HepG2 (cell line): ENCODE measurements around the gene FOXA1. TPM values are rescaled to one million over a fixed set of nuclear protein-coding genes. Genes with fewer than 3 reads are reported as not detected.

Experiments
- ATAC-seq: fragments of 200-7000 bp; cut with Tn5 transposase; 3 replicates; pipeline ENCODE4 v1.9.1; 2020; ENCODE audit warnings: mild to moderate bottlenecking, moderate library complexity
- BruUV-seq: library from RNA; stranded (reverse); fragments of 400-500 nt; replicated peaks from 2 replicates; lab custom pipeline; 2021; lab: Mats Ljungman, UMichigan
- CTCF ChIA-PET: fragments of 300-600 bp; formaldehyde crosslinking; extraction: SDS; loops from one replicate; lab custom pipeline; 2021; ENCODE audit warnings: low total read pairs, inconsistent platforms, low intra/inter-chr PET ratio; lab: Yijun Ruan, JAX
- POLR2A ChIA-PET: fragments of 350-600 bp; sonication (Branson Sonifier 250); formaldehyde crosslinking; loops from one replicate; lab custom pipeline; 2020; ENCODE audit warnings: antibody characterized with exemption, inconsistent platforms; lab: Yijun Ruan, JAX
- DNase-seq: peaks from one replicate; pipeline ENCODE4 v3.0.0-alpha.2; 2015; ENCODE audit warnings: low spot score
- FAIRE-seq: peaks from 3 replicates; lab custom pipeline; 2011; peaks lifted over from hg19 to GRCh38; lab: Jason Lieb, UNC
- H2AFZ ChIP-seq: one replicate; pipeline ENCODE4 v1.6.1; 2011; ENCODE audit warnings: low read length, inconsistent platforms
- H3K27ac ChIP-seq: fragments of 300-600 bp; 3 replicates; pipeline ENCODE4 v1.8.0; 2011; ENCODE audit warnings: mixed run types, mild to moderate bottlenecking, mixed read lengths, low read length, inconsistent platforms; ENCODE audit not compliant: insufficient read depth; ENCODE audit errors: extremely low read length
- H3K27me3 ChIP-seq, 2 experiments: fragments of 200-600 bp in 1 of 2; 2 replicates in 1 of 2; 3 replicates in 1 of 2; pipeline versions ENCODE4 v1.6.0 to v1.8.0; 2011; ENCODE audit warnings: low read length in 2 of 2, mild to moderate bottlenecking in 2 of 2, moderate library complexity in 2 of 2, inconsistent platforms in 1 of 2; ENCODE audit not compliant: insufficient read depth in 2 of 2, control insufficient read depth in 1 of 2
- H3K36me3 ChIP-seq, 2 experiments: fragments of 200-600 bp in 1 of 2; replicated peaks in 1 of 2; 2 replicates in 1 of 2; 3 replicates in 1 of 2; pipeline versions ENCODE4 v1.5.1 to v1.8.0; 2011; ENCODE audit warnings: low read length in 2 of 2, inconsistent platforms in 1 of 2; ENCODE audit not compliant: insufficient read depth in 2 of 2, control insufficient read depth in 1 of 2
- H3K4me1 ChIP-seq: 2 replicates; pipeline ENCODE4 v1.5.1; 2012; ENCODE audit warnings: low read length, inconsistent platforms; ENCODE audit not compliant: insufficient read depth
- H3K4me2 ChIP-seq: 2 replicates; pipeline ENCODE4 v1.6.0; 2011; ENCODE audit warnings: low read depth, low read length, inconsistent platforms
- H3K4me3 ChIP-seq, 3 experiments: fragments of 200-600 bp in 1 of 3; sonication (generic), shearing (Covaris generic) in 1 of 3; replicated peaks in 1 of 3; 2 replicates each; pipeline ENCODE4 v1.5.1; 2011 to 2016; ENCODE audit warnings: low read length in 3 of 3, inconsistent platforms in 2 of 3, low read depth in 2 of 3, mild to moderate bottlenecking in 2 of 3, control low read depth in 1 of 3, mixed read lengths in 1 of 3; ENCODE audit not compliant: insufficient read depth in 1 of 3
- H3K79me2 ChIP-seq: one replicate; pipeline ENCODE4 v1.6.1; 2011; ENCODE audit warnings: low read length, inconsistent platforms; ENCODE audit not compliant: insufficient read depth
- H3K9ac ChIP-seq: 2 replicates; pipeline ENCODE4 v1.6.0; 2011; ENCODE audit warnings: mild to moderate bottlenecking, low read depth, low read length, inconsistent platforms; ENCODE audit not compliant: insufficient read depth
- H3K9me3 ChIP-seq: 2 replicates; pipeline ENCODE4 v1.5.1; 2012; ENCODE audit warnings: mild to moderate bottlenecking, low read length
- H4K20me1 ChIP-seq: 2 replicates; pipeline ENCODE4 v1.6.0; 2011; ENCODE audit warnings: inconsistent platforms, mild to moderate bottlenecking, low read length, moderate library complexity; ENCODE audit not compliant: insufficient read depth
- FOXA1 ChIP-seq, 2 experiments: fragments of 450-650 bp in 1 of 2; sonication (generic) in 1 of 2; formaldehyde crosslinking in 1 of 2; IDR thresholded peaks; 2 replicates each; pipeline versions ENCODE4 v1.4.0 to v1.6.1; 2016 to 2020; ENCODE audit warnings: missing genetic modification reagents in 1 of 2
- GLMP ChIP-seq: sonication (generic); formaldehyde crosslinking; IDR thresholded peaks from 2 replicates; pipeline ENCODE4 v1.9.0; 2021; ENCODE audit warnings: missing genetic modification reagents, mild to moderate bottlenecking, borderline replicate concordance
- HNRNPUL1 ChIP-seq: fragments of 200-400 bp; formaldehyde crosslinking; IDR thresholded peaks from 2 replicates; pipeline ENCODE4 v1.6.1; 2017; ENCODE audit warnings: low read depth, mild to moderate bottlenecking, low read length, moderate library complexity
- KDM5A ChIP-seq: fragments of 200-600 bp; sonication (generic); IDR thresholded peaks from 2 replicates; pipeline ENCODE4 v1.7.0; 2018; ENCODE audit warnings: antibody characterized with exemption, mild to moderate bottlenecking, low read length, borderline replicate concordance
- KLF12 ChIP-seq: sonication (generic); formaldehyde crosslinking; IDR thresholded peaks from 2 replicates; pipeline ENCODE4 v1.4.0; 2020; ENCODE audit warnings: missing genetic modification reagents, borderline replicate concordance
- LBX2 ChIP-seq: sonication (generic); formaldehyde crosslinking; IDR thresholded peaks from 2 replicates; pipeline ENCODE4 v1.5.0; 2020; ENCODE audit warnings: missing genetic modification reagents, mild to moderate bottlenecking, borderline replicate concordance
- MEIS1 ChIP-seq: sonication (generic); formaldehyde crosslinking; IDR thresholded peaks from 2 replicates; pipeline ENCODE4 v1.9.0; 2021; ENCODE audit warnings: mild to moderate bottlenecking, missing genetic modification reagents, moderate library complexity, borderline replicate concordance
- MTA3 ChIP-seq: sonication (generic); formaldehyde crosslinking; IDR thresholded peaks from 2 replicates; pipeline ENCODE4 v1.4.0; 2020; ENCODE audit warnings: missing genetic modification reagents
- NFIC ChIP-seq: IDR thresholded peaks from 2 replicates; pipeline ENCODE4 v1.6.1; 2012; ENCODE audit warnings: mild to moderate bottlenecking, low read length, inconsistent platforms
- RAD51 ChIP-seq: fragments of 450-650 bp; IDR thresholded peaks from 2 replicates; pipeline ENCODE4 v1.6.1; 2016; ENCODE audit warnings: borderline replicate concordance
- RARA ChIP-seq: IDR thresholded peaks from 2 replicates; pipeline ENCODE4 v1.6.1; 2016; ENCODE audit warnings: missing genetic modification reagents, missing compliant biosample characterization
- YEATS4 ChIP-seq: sonication (generic); formaldehyde crosslinking; IDR thresholded peaks from 2 replicates; pipeline ENCODE4 v1.4.0; 2020; ENCODE audit warnings: missing genetic modification reagents, borderline replicate concordance
- ZBTB44 ChIP-seq: sonication (generic); formaldehyde crosslinking; IDR thresholded peaks from 2 replicates; pipeline ENCODE4 v1.4.0; 2020; ENCODE audit warnings: missing genetic modification reagents
- ZFP62 ChIP-seq: sonication (generic); formaldehyde crosslinking; IDR thresholded peaks from 2 replicates; pipeline ENCODE4 v1.4.0; 2020; ENCODE audit warnings: missing genetic modification reagents
- ZNF276 ChIP-seq: sonication (generic); formaldehyde crosslinking; IDR thresholded peaks from 2 replicates; pipeline ENCODE4 v1.4.0; 2020; ENCODE audit warnings: mild to moderate bottlenecking, low read depth, missing genetic modification reagents
- ZNF746 ChIP-seq: sonication (generic); formaldehyde crosslinking; IDR thresholded peaks from 2 replicates; pipeline ENCODE4 v1.8.0; 2022; ENCODE audit warnings: mild to moderate bottlenecking, missing genetic modification reagents
- ZNF883 ChIP-seq: sonication (generic); formaldehyde crosslinking; IDR thresholded peaks from 2 replicates; pipeline ENCODE4 v1.5.1; 2020; ENCODE audit warnings: mild to moderate bottlenecking, missing genetic modification reagents; ENCODE audit errors: not compliant biosample characterization
- ZZZ3 ChIP-seq: sonication (generic); formaldehyde crosslinking; IDR thresholded peaks from 2 replicates; pipeline ENCODE4 v1.4.0; 2020; ENCODE audit warnings: missing genetic modification reagents, mild to moderate bottlenecking, borderline replicate concordance
- WGBS: methylation state at CpG from one replicate; pipeline ENCODE4 v1.1.6; 2017; ENCODE audit warnings: low lambda C conversion rate; 5-methylcytosine and 5-hydroxymethylcytosine counted together
- in situ Hi-C: cut with HindIII; loops from 2 replicates; pipeline ENCODE4 v1.10.0; 2017; ENCODE audit warnings: low pct_unique_long_range_greater_than_20kb; ENCODE audit not compliant: extremely low pct_ligation_motif_present
- intact Hi-C: fragments of 100-400 bp; cut with micrococcal nuclease; formaldehyde crosslinking; loops from one replicate; pipeline ENCODE4 v1.10.0; 2022; ENCODE audit not compliant: unreplicated experiment
- polyA plus RNA-seq, 8 experiments: library from polyadenylated mRNA; depleted of rRNA in 3 of 8; stranded (reverse) in 7 of 8; unstranded in 1 of 8; fragments of >200 nt; fragmentation: Illumina TruSeq in 4 of 8; extraction: Trizol in 4 of 8; gene quantifications; 2 replicates each; pipeline versions ENCODE4 v1.2.1 to v1.2.3, GENCODE V29; 2011 to 2016; ENCODE audit warnings: low read depth in 4 of 8, missing spikeins in 1 of 8, mixed read lengths in 1 of 8; ENCODE audit not compliant: insufficient read depth in 1 of 8
- total RNA-seq, 5 experiments: library from RNA; depleted of rRNA; stranded (reverse); fragments of >200 nt; fragmentation: Illumina TruSeq; extraction: Trizol; gene quantifications; 2 replicates each; pipeline ENCODE4 v1.2.3, GENCODE V29; 2016; ENCODE audit warnings: low read depth in 1 of 5

Gene FOXA1
- total and polyA plus RNA-seq, 2 of the 13 experiments (the other 11 are each of a cell fraction or from before 2014, with no cell fraction given): 43.4 to 58.6 TPM

GRCh38 chr14:37597538-37597913 lies 2.5 kb upstream of the FOXA1 start (continued):
- TF ChIP-seq GLMP: no peak

- WGBS: 90% methylated on average over 7 of the region's 7 CpGs
- DNase-seq (no peak), FAIRE-seq (no peak), ATAC-seq (no peak)
- H3K9ac ChIP-seq: peak overlapping the region; percentile 94
- peaks cover 7 to 9% of the 10 kb centered on the region in 2 experiments; a peak in 4 of 5 replicates for H3K36me3 ChIP-seq
- in situ Hi-C loops (no loop called here), intact Hi-C loops (loop anchor here (1.0 to 2.0 kb wide), 3 partner anchors 194 to 268 kb away; no protein-coding TSS in a partner anchor)
- H3K79me2 ChIP-seq: peaks cover 62% of the 10 kb centered on the region
- BruUV-seq: no TSS peak
- CTCF ChIA-PET: no interaction called here
- peaks cover 42% of the 10 kb centered on the region for H3K4me1 ChIP-seq
- H3K4me3 ChIP-seq: peak overlapping the region; percentile 87 to 96 (median 95); a peak in 5 of 6 replicates
- H4K20me1 ChIP-seq: no peaks in the 10 kb centered on the region
- H2AFZ ChIP-seq: peak overlapping the region; percentile 66
- no peaks in the 10 kb centered on the region; a peak in 1 of 5 replicates for H3K27me3 ChIP-seq
- peak overlapping the region; percentile 96 for H3K27ac ChIP-seq
- no peaks in the 10 kb centered on the region for H3K9me3 ChIP-seq
- POLR2A ChIA-PET: interaction anchor here (0.5 to 3.3 kb wide), 17 partner anchors 8 to 1505 kb away, joined by 3 to 48 read pairs (median 8); no protein-coding TSS in a partner anchor
- peak overlapping the region; percentile 92 for H3K4me2 ChIP-seq
- no peak for TF ChIP-seq NFIC
- peak; percentile 26; the same call in 1 of the 2 replicates for TF ChIP-seq KLF12
- 0 out of 2 replicates have a peak, but pooled peaks have one; percentile 5 for TF ChIP-seq ZBTB44
- no peak for TF ChIP-seq KDM5A
- no peak for TF ChIP-seq YEATS4 (CRISPR knock-in tag)
- TF ChIP-seq ZNF276: no peak
- TF ChIP-seq FOXA1 (IDR thresholded peaks at IDR 0.05): no peak
- TF ChIP-seq FOXA1 (CRISPR knock-in tag; IDR thresholded peaks at IDR 0.05): no peak
- no peak for TF ChIP-seq ZNF883 (CRISPR knock-in tag)
- TF ChIP-seq HNRNPUL1: 0 out of 2 replicates have a peak, but pooled peaks have one; percentile 17
- no peak for TF ChIP-seq MEIS1 (CRISPR knock-in tag)
- no peak for TF ChIP-seq ZNF746 (CRISPR knock-in tag)
- no peak for TF ChIP-seq RARA
- TF ChIP-seq MTA3 (CRISPR knock-in tag): no peak
- no peak for TF ChIP-seq RAD51
- TF ChIP-seq ZZZ3 (CRISPR knock-in tag): no peak
- no peak for TF ChIP-seq LBX2 (CRISPR knock-in tag)
- TF ChIP-seq ZFP62: no peak
Observed at GRCh38 chr14:37596790-37597472, 1.9 kb upstream of the FOXA1 start.
